Activated CD4-positive, alpha-beta T cell treated with anti-CD3 and anti-CD28 coated beads for 36 hours (primary cell): ENCODE data around the gene ATF6. TPM values are rescaled to one million over a fixed set of nuclear protein-coding genes. Genes with fewer than 3 reads are reported as not detected.

Experiments used
- ATAC-seq: fragments of 200-7000 bp; cut with Tn5 transposase; one replicate; pipeline ENCODE4 v1.10.0; 2021; ENCODE audit warnings: mild to moderate bottlenecking, moderate library complexity
- CTCF ChIA-PET: fragments of 350-600 bp; sonication (Branson Sonifier 250); formaldehyde crosslinking; loops from one replicate; lab custom pipeline; 2021; ENCODE audit warnings: antibody characterized with exemption; lab: Charles Lee
- POLR2A ChIA-PET: fragments of 350-600 bp; sonication (Branson Sonifier 250); formaldehyde crosslinking; loops from one replicate; lab custom pipeline; 2021; ENCODE audit warnings: antibody characterized with exemption, inconsistent platforms; lab: Charles Lee
- DNase-seq: peaks from one replicate; pipeline ENCODE4 v3.0.0-alpha.2; 2020
- H3K27ac Mint-ChIP-seq: one replicate; pipeline ENCODE4 v1.8.0; 2021; ENCODE audit warnings: mixed read lengths
- H3K27me3 Mint-ChIP-seq: one replicate; pipeline ENCODE4 v1.8.0; 2021; ENCODE audit warnings: mixed read lengths
- H3K36me3 Mint-ChIP-seq: one replicate; pipeline ENCODE4 v1.8.0; 2021; ENCODE audit warnings: low read depth, mixed read lengths
- H3K4me1 Mint-ChIP-seq: one replicate; pipeline ENCODE4 v1.8.0; 2021; ENCODE audit warnings: mixed read lengths
- H3K4me3 Mint-ChIP-seq: one replicate; pipeline ENCODE4 v1.8.0; 2021; ENCODE audit warnings: mild to moderate bottlenecking, moderate library complexity, mixed read lengths
- H3K9me3 Mint-ChIP-seq: one replicate; pipeline ENCODE4 v1.8.0; 2021; ENCODE audit warnings: low read depth, mixed read lengths
- intact Hi-C, 2 experiments: fragments of 100-400 bp; cut with DNase I in 1 of 2; cut with micrococcal nuclease in 1 of 2; formaldehyde crosslinking; loops; one replicate each; pipeline versions ENCODE4 v1.14.2 to v1.15.1; 2022 to 2024; cut with DNase I, micrococcal nuclease
- total RNA-seq, 2 experiments: library from RNA; stranded (reverse); gene quantifications; one replicate each; pipeline ENCODE4 v1.2.3, GENCODE V29; 2021

Gene ATF6
- total RNA-seq, 2 experiments from 2014 or later = 23.7 to 31.9 TPM

DNA sequence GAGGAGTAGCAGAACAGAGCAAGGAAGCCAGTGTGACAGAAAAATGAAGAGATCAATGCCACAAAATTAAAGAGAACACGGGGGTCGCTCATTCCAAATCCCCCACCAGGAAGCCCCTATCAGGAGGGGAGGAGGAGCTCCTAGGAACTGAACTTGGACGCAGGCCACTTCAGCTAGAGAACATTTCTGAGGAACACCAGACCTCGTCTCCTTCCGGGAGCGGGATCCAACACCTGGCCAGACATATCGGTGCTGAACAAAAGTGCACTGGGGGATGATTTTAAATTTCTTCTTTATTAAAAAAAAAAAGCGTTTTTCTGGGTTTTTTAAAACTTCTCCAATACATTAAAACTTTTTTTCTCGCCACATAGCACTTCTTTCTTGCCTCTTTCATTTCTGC, 216.8 kb downstream of the ATF6 start:
- POLR2A ChIA-PET = interaction anchor here (0.6 kb wide), 1 partner anchor 182 kb away, joined by 5 read pairs; no protein-coding TSS in a partner anchor
- intact Hi-C loops = no loop called here
- Mint-ChIP-seq H3K4me1 (no peaks in the 10 kb centered on the region), H3K4me3 (no peak overlapping the region), H3K27me3 (no peaks in the 10 kb centered on the region), H3K36me3 (no peaks in the 10 kb centered on the region), H3K27ac (no peak overlapping the region), H3K9me3 (peaks cover 4% of the 10 kb centered on the region)
- DNase-seq = no peak
- CTCF ChIA-PET = interaction anchor here (0.6 to 0.9 kb wide), 2 partner anchors 12 to 52 kb away, joined by 3 read pairs; no protein-coding TSS in a partner anchor
- ATAC-seq = no peak

DNA sequence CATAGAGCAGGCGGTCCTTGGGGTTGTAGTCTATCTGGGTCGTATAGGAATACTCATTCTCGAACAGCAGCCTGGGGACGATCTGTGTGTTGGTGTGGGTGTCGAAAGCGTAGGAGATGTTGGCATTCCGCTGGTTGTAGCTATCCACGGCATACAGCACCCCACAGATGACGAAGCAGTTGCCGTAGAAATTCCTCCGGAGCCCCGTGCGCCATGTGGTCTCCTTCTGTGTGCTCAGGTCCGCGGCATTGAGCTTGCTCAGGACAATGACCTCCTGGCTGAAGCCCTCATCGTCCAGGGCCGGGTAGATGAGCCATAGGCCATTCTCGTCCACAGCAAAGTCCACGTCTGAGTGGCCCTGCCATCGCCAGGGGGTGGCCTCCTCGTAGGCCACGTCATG, 217.6 kb downstream of the ATF6 start:
- no peaks in the 10 kb centered on the region for H3K4me1 Mint-ChIP-seq
- ATAC-seq (no peak), DNase-seq (no peak)
- no peaks in the 10 kb centered on the region for H3K27me3 Mint-ChIP-seq
- intact Hi-C loops = no loop called here
- no peak overlapping the region for H3K27ac Mint-ChIP-seq
- CTCF ChIA-PET = no interaction called here
- no peaks in the 10 kb centered on the region for H3K36me3 Mint-ChIP-seq
- H3K4me3 Mint-ChIP-seq = no peak overlapping the region
- POLR2A ChIA-PET = interaction anchor here (0.6 kb wide), 1 partner anchor 182 kb away, joined by 5 read pairs; no protein-coding TSS in a partner anchor
- H3K9me3 Mint-ChIP-seq = peaks cover 4% of the 10 kb centered on the region

DNA sequence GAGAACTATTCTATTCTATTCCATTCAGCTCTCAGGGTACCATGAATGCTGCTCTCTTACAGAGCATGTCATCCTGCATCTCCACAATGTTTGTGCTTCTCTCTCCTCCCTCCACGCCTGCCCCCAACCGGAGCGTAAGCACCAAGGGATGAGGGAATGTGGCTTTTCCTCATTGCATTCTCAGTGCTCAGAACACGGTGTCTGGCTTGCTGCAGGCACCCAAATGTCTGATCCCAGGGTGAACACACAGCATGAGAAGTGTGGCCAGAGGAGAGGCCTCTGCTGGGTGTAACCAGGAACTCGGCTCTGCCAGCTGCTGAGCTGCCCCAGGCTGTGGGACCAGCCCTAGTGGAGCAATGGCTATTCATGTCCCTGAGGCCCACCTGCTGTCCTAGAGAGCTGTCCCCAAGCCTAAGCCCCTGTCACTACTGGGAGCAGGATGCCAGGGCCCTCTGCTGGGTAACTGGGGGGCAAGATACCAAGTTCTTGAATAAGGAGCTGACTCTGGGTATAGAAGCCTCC, 219.2 kb downstream of the ATF6 start:
- intact Hi-C loops = no loop called here
- Mint-ChIP-seq H3K4me3 (no peak overlapping the region), H3K27ac (no peak overlapping the region), H3K9me3 (peaks cover 4% of the 10 kb centered on the region), H3K27me3 (peaks cover 2% of the 10 kb centered on the region), H3K4me1 (no peaks in the 10 kb centered on the region), H3K36me3 (no peaks in the 10 kb centered on the region)
- CTCF ChIA-PET = no interaction called here
- POLR2A ChIA-PET = no interaction called here
- no peak for DNase-seq
- no peak for ATAC-seq

DNA sequence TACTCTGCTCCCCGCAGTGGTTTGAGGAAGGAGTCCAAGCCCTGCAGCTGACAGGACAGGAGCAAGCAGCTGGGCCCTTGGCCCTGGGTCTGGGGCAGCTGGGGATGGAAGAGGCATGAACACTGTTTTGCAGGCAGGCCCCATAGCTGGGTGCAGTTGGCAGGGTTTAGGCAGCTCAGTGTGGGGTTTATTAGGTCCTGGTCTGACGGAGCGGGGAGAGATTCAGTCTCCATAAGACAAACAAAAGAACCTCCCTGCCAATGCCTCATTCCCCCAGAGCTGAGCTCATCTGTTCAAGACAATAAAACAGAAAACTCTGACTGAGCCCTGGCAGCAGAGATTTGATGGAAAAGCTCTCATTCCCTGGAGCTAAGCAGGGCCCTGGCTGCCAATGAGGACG, 220.2 kb downstream of the ATF6 start:
- no peaks in the 10 kb centered on the region for H3K36me3 Mint-ChIP-seq
- no peak overlapping the region for H3K4me3 Mint-ChIP-seq
- ATAC-seq (no peak), DNase-seq (no peak)
- H3K9me3 Mint-ChIP-seq = peaks cover 4% of the 10 kb centered on the region
- intact Hi-C loops = no loop called here
- ChIA-PET POLR2A (no interaction called here), CTCF (no interaction called here)
- no peaks in the 10 kb centered on the region for H3K4me1 Mint-ChIP-seq
- H3K27me3 Mint-ChIP-seq = peaks cover 5% of the 10 kb centered on the region
- no peak overlapping the region for H3K27ac Mint-ChIP-seq

DNA sequence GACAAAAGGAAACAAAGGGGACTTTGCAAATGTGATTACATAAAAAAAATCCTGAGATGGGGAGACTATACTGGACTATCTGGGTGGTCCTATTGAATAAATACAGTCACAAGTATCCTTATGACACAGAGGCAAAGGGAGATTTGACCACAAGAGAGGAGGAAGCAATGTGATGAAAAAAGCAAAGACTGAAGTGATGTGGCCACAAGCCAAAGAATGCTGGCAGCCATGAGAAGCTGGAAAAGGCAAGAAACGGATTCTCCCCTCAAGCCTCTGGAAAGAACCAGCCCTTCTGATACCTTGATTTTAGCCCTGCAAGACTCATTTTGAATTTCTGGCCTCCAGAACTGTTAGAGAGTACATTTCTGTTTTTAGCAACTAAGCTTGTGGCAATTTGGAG, 221.2 kb downstream of the ATF6 start:
- H3K27ac Mint-ChIP-seq = no peak overlapping the region
- intact Hi-C loops = no loop called here
- H3K36me3 Mint-ChIP-seq = peaks cover 2% of the 10 kb centered on the region
- ATAC-seq (no peak), DNase-seq (no peak)
- peaks cover 5% of the 10 kb centered on the region for H3K27me3 Mint-ChIP-seq
- peaks cover 4% of the 10 kb centered on the region for H3K9me3 Mint-ChIP-seq
- H3K4me1 Mint-ChIP-seq = no peaks in the 10 kb centered on the region
- H3K4me3 Mint-ChIP-seq = no peak overlapping the region
- CTCF ChIA-PET = interaction anchor here (1.1 kb wide), 1 partner anchor 37 kb away, joined by 4 read pairs; the partner anchor contains the start of gene OLFML2B
- POLR2A ChIA-PET = no interaction called here

DNA sequence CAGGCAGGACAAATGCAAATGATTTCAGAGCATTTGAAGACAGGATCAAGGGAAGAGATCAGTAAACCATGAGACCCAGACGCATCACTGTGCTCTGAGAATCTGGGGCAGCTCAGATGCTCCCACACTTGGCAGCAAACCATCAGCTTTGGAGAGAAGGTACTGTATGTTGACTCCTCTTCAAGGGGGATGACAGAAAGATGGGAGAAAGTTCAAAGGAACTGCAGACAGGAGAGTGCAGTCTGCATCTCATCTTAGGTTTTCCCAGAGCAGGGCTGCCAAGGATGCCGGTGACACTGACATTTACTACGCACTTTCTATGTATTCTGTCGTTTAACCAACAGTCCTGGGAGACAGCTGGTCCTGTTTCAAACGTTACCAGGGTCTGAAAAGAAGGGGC, 221.8 kb downstream of the ATF6 start:
- Mint-ChIP-seq H3K9me3 (peaks cover 4% of the 10 kb centered on the region), H3K27me3 (peaks cover 5% of the 10 kb centered on the region), H3K4me3 (no peak overlapping the region), H3K36me3 (peaks cover 2% of the 10 kb centered on the region), H3K27ac (no peak overlapping the region), H3K4me1 (no peaks in the 10 kb centered on the region)
- ChIA-PET POLR2A (no interaction called here), CTCF (interaction anchor here (1.1 kb wide), 1 partner anchor 36 kb away, joined by 4 read pairs; the partner anchor contains the start of gene OLFML2B)
- ATAC-seq = no peak
- intact Hi-C loops = no loop called here
- no peak for DNase-seq

DNA sequence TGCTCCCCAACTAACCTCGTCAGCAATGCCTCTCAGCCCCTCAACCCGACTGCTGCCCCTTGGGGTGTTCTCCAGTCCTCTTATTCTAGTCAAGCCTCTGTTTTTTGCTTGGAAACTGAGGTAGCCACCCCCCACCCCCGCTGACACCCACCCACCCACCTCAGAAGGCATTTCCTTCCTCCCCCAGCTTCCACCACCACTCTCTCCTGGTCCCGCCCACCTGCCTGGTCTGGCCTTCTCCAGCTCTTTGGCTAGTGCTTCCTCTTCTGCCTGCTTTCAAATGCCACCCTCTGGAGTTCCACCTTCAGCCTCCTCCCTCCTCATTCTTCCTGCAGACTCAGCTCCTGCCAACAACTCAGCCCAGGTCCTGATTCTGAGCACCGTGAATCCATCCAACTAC, 222.3 kb downstream of the ATF6 start:
- CTCF ChIA-PET = interaction anchor here (1.1 kb wide), 1 partner anchor 36 kb away, joined by 4 read pairs; the partner anchor contains the start of gene OLFML2B
- peaks cover 5% of the 10 kb centered on the region for H3K27me3 Mint-ChIP-seq
- H3K36me3 Mint-ChIP-seq = peaks cover 2% of the 10 kb centered on the region
- intact Hi-C loops = no loop called here
- ATAC-seq (no peak), DNase-seq (no peak)
- no peak overlapping the region for H3K4me3 Mint-ChIP-seq
- no peak overlapping the region for H3K27ac Mint-ChIP-seq
- H3K4me1 Mint-ChIP-seq = no peaks in the 10 kb centered on the region
- POLR2A ChIA-PET = no interaction called here
- H3K9me3 Mint-ChIP-seq = peaks cover 4% of the 10 kb centered on the region

DNA sequence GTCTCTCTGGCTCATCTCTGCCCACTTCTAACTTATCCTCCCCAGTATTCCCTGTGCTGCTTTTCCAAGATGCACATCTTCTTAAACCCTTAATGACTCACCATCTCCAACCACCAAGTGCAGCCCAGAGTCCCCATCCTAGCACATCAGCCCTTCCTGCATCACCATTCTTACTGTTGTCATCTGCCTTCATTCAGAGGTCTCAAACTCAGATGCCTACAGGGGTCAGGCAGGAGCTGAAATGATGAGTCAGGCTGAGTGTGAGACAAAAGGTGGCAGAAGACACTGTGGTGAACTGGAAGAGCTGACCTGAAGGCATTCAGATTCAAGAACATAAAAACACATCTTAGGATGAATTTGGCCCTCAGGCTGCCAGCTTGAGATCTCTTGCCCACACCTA, 223.0 kb downstream of the ATF6 start:
- ChIA-PET POLR2A (no interaction called here), CTCF (no interaction called here)
- Mint-ChIP-seq H3K4me3 (no peak overlapping the region), H3K4me1 (no peaks in the 10 kb centered on the region), H3K9me3 (peaks cover 4% of the 10 kb centered on the region), H3K27me3 (peaks cover 5% of the 10 kb centered on the region), H3K27ac (no peak overlapping the region), H3K36me3 (peaks cover 2% of the 10 kb centered on the region)
- ATAC-seq (no peak), DNase-seq (no peak)
- intact Hi-C loops = no loop called here

DNA sequence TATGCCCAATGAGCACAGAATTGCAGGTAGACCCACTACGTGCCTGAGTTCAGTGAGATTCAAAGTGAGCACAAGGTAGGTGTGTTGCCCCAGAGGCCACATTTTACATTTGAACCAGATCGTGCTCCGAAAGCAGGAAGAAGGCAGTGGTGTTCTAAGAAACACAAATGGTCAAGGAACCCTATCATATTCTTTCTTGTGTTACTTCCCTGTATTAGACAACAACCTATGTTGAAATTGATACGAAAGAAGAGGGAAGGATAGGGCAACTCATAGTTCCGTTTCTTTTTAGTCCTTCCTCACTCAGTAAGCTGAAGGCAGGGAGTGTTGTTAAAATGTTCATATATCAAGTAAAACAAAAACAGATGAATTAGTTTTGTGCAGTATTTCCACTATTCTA, 223.7 kb downstream of the ATF6 start:
- Mint-ChIP-seq H3K27ac (no peak overlapping the region), H3K27me3 (peaks cover 5% of the 10 kb centered on the region)
- intact Hi-C loops = no loop called here

DNA sequence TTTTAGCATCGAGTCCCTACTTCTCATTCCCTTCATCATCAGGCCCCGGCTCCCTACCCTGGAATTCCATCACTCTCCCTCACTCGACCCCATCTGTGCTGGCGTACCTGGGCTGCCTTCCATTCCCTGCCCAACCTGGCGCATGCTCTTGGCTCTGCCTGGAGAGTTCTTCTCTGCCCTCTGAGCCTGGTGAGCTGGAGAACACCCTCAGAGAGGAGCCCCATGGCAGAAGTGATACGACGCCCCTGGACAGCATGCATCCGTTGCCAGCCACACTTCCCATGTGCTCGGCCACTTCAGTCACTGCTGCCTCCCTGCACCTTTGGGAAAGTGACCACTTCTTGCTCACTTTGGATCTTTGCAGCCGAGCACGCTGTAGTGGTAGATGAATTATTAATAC, 227.5 kb downstream of the ATF6 start:
- peaks cover 2% of the 10 kb centered on the region for H3K36me3 Mint-ChIP-seq
- intact Hi-C loops = no loop called here
- no peak for DNase-seq
- no peak overlapping the region for H3K27ac Mint-ChIP-seq
- ChIA-PET POLR2A (no interaction called here), CTCF (no interaction called here)
- H3K9me3 Mint-ChIP-seq = no peaks in the 10 kb centered on the region
- H3K4me1 Mint-ChIP-seq = no peaks in the 10 kb centered on the region
- peaks cover 5% of the 10 kb centered on the region for H3K27me3 Mint-ChIP-seq
- ATAC-seq = no peak
- no peak overlapping the region for H3K4me3 Mint-ChIP-seq

More for the DNA sequence above, 223.7 kb downstream of the ATF6 start:
- Mint-ChIP-seq H3K9me3 (peaks cover 4% of the 10 kb centered on the region), H3K4me3 (no peak overlapping the region), H3K4me1 (no peaks in the 10 kb centered on the region), H3K36me3 (peaks cover 2% of the 10 kb centered on the region)
- DNase-seq = no peak
- ATAC-seq = no peak
- ChIA-PET CTCF (no interaction called here), POLR2A (no interaction called here)

DNA sequence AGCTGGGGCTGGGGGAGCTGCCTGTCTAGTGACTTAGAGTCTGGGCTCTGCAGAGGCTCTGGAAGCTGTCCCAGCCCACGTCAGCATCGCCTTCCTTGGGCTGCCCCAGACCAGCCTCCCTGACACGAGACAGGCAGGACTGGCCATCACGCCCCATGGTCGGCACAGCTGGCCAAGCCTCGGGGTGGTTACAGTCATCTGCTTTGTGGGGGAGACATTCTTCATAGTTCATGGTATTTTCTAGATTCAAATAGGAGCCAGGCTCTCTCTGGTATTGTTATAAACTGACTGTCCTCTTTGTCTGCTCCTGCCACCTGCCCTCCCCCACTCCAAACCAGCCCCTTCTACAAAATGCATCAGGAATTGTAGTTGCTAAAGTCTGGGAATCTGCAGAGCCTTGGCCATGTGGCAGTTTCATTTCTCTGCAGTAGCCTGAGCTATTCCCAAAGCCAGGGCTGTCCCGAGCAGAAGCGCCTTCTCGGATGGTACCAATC, 228.1 kb downstream of the ATF6 start:
- peaks cover 2% of the 10 kb centered on the region for H3K36me3 Mint-ChIP-seq
- ChIA-PET POLR2A (no interaction called here), CTCF (interaction anchor here (0.6 to 0.8 kb wide), 2 partner anchors 11 to 19 kb away, joined by 3 read pairs; no protein-coding TSS in a partner anchor)
- H3K27ac Mint-ChIP-seq = no peak overlapping the region
- H3K4me1 Mint-ChIP-seq = no peaks in the 10 kb centered on the region
- ATAC-seq (no peak), DNase-seq (no peak)
- H3K9me3 Mint-ChIP-seq = no peaks in the 10 kb centered on the region
- intact Hi-C loops = no loop called here
- peaks cover 3% of the 10 kb centered on the region for H3K27me3 Mint-ChIP-seq
- H3K4me3 Mint-ChIP-seq = no peak overlapping the region

DNA sequence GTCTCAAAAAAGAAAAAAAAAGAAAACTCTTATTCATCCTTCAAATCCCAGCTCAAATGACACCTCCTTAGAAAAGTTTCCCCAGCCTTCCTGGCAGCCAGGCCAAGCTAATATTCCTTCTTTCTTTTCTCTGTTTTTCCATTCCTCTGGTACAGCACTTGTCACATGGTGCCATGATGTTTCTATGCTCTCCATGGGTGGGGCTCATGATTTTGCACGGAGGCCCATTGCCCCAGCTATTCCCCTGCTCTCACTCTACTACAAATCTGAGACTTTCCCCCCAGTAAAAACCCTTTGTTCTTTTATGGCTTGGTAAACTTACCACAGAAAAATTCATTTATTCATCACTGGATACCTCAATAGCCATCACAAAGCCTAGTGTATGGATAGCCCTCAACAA, 231.0 kb downstream of the ATF6 start:
- DNase-seq (no peak), ATAC-seq (no peak)
- Mint-ChIP-seq H3K4me1 (no peaks in the 10 kb centered on the region), H3K4me3 (no peak overlapping the region), H3K9me3 (no peaks in the 10 kb centered on the region), H3K27ac (no peak overlapping the region), H3K36me3 (peaks cover under 1% of the 10 kb centered on the region), H3K27me3 (no peaks in the 10 kb centered on the region)
- intact Hi-C loops = no loop called here
- ChIA-PET POLR2A (no interaction called here), CTCF (interaction anchor here (1.5 kb wide), 1 partner anchor 40 kb away, joined by 3 read pairs; no protein-coding TSS in a partner anchor)
